ENCODE data around the gene GAB3.
A peak's percentile ranks its signal among the peaks of the same experiment; 100 is the strongest.

GAB3 gene

DNA sequence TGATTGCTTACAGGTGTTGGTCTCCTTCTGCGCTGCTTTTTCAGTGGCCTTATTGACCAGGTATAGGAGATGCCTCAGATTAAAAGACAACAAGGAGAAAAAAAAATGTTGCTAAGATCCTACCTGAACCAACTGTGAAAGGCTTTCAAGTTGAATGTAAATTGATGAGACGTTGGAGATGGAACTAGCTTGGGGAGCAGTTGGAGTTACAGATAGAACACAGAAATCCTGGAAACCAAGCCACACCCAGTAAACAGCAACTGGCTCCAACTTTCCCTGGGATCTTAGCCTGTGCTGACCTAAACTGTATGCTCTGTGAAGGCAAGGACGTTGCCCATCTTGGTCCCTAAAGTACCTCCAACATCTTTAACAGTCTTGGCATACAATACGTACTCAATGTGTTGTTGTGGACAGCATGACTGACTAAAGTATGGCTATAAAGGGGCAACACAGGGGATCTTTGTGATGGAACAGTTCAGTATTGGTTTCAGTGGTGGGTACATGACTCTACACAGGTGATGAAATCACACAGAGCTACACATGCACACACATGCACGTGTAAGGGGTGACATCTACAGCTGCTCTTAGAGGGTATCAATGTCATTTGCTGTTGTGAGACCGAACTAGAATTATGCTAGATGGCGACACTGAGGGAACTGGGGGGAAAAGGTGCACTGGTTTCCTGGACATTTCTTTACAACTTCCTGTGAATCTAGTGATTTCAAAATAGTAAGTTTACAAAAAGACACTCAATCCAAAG is 22.3 kb downstream of the GAB3 start:
- no peaks in the 10 kb centered on the region for H3K27me3 ChIP-seq (ENCODE audit: insufficient read depth, low read length)
- no peak overlapping the region for H3K27ac ChIP-seq (ENCODE audit: low read depth, low read length, poor library complexity, severe bottlenecking)
- no peak for TF ChIP-seq EZH2 (IDR thresholded peaks at IDR 0.05; ENCODE audit: borderline replicate concordance, low read length)
- TF ChIP-seq, protein P1, sequence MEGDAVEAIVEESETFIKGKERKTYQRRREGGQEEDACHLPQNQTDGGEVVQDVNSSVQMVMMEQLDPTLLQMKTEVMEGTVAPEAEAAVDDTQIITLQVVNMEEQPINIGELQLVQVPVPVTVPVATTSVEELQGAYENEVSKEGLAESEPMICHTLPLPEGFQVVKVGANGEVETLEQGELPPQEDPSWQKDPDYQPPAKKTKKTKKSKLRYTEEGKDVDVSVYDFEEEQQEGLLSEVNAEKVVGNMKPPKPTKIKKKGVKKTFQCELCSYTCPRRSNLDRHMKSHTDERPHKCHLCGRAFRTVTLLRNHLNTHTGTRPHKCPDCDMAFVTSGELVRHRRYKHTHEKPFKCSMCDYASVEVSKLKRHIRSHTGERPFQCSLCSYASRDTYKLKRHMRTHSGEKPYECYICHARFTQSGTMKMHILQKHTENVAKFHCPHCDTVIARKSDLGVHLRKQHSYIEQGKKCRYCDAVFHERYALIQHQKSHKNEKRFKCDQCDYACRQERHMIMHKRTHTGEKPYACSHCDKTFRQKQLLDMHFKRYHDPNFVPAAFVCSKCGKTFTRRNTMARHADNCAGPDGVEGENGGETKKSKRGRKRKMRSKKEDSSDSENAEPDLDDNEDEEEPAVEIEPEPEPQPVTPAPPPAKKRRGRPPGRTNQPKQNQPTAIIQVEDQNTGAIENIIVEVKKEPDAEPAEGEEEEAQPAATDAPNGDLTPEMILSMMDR (IDR thresholded peaks at IDR 0.05; ENCODE audit: low read length), result peak; percentile 7; the same call in 1 of the 2 replicates
- no peak overlapping the region for H3K4me2 ChIP-seq (ENCODE audit: low read length)
- H3K9me3 ChIP-seq (ENCODE audit: low read length), result no peaks in the 10 kb centered on the region
- H2AFZ ChIP-seq (ENCODE audit: low read length), result no peak overlapping the region
- H3K36me3 ChIP-seq (ENCODE audit: insufficient read depth, low read length), result no peaks in the 10 kb centered on the region
- H4K20me1 ChIP-seq (ENCODE audit: insufficient read depth, low read length), result no peaks in the 10 kb centered on the region
- no peak overlapping the region for H3K4me3 ChIP-seq (ENCODE audit: low read depth, low read length, poor library complexity, severe bottlenecking)
- H3K4me1 ChIP-seq (ENCODE audit: insufficient read depth, low read length, severe bottlenecking), result no peaks in the 10 kb centered on the region
- no peaks in the 10 kb centered on the region for H3F3A ChIP-seq (ENCODE audit: insufficient read depth, low read length)
- H3K9me2 ChIP-seq (ENCODE audit: low read depth, low read length), result no peaks in the 10 kb centered on the region
- H3K79me2 ChIP-seq (ENCODE audit: insufficient read depth, low read length), result no peaks in the 10 kb centered on the region
- H3K9ac ChIP-seq (ENCODE audit: low read length), result no peak overlapping the region

DNA sequence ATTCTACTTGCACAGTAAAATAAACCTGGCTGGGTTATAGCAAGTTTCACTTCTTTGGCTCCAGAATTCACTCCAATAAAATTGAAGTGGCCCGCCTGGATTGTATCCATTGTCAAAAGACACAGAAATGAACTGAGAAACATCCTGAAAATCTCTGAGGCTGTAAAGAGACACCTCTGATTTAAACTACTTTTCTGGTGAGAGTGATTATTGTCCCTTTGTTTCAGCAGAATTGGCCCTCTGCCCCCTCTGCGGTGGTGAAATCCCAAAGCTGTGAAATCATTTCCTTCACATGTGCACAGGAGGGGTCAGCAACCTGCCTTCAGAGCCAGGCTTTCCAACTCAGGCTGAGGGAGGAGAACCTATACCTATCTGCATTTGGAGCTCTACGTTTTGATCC is 23.0 kb downstream of the GAB3 start:
- no peak overlapping the region for H3K27ac ChIP-seq (ENCODE audit: low read depth, low read length, poor library complexity, severe bottlenecking)
- TF ChIP-seq EZH2 (IDR thresholded peaks at IDR 0.05; ENCODE audit: borderline replicate concordance, low read length), result no peak
- TF ChIP-seq, protein P1 (IDR thresholded peaks at IDR 0.05; ENCODE audit: low read length), result no peak
- no peak overlapping the region for H3K4me2 ChIP-seq (ENCODE audit: low read length)
- H3K36me3 ChIP-seq (ENCODE audit: insufficient read depth, low read length), result no peaks in the 10 kb centered on the region
- no peaks in the 10 kb centered on the region for H3K27me3 ChIP-seq (ENCODE audit: insufficient read depth, low read length)
- no peak overlapping the region for H3K9ac ChIP-seq (ENCODE audit: low read length)
- H4K20me1 ChIP-seq (ENCODE audit: insufficient read depth, low read length), result no peaks in the 10 kb centered on the region
- H2AFZ ChIP-seq (ENCODE audit: low read length), result no peak overlapping the region
- no peaks in the 10 kb centered on the region for H3K4me1 ChIP-seq (ENCODE audit: insufficient read depth, low read length, severe bottlenecking)
- H3K9me3 ChIP-seq (ENCODE audit: low read length), result no peaks in the 10 kb centered on the region
- H3K79me2 ChIP-seq (ENCODE audit: insufficient read depth, low read length), result no peaks in the 10 kb centered on the region
- no peaks in the 10 kb centered on the region for H3K9me2 ChIP-seq (ENCODE audit: low read depth, low read length)
- H3F3A ChIP-seq (ENCODE audit: insufficient read depth, low read length), result no peaks in the 10 kb centered on the region
- no peak overlapping the region for H3K4me3 ChIP-seq (ENCODE audit: low read depth, low read length, poor library complexity, severe bottlenecking)

DNA sequence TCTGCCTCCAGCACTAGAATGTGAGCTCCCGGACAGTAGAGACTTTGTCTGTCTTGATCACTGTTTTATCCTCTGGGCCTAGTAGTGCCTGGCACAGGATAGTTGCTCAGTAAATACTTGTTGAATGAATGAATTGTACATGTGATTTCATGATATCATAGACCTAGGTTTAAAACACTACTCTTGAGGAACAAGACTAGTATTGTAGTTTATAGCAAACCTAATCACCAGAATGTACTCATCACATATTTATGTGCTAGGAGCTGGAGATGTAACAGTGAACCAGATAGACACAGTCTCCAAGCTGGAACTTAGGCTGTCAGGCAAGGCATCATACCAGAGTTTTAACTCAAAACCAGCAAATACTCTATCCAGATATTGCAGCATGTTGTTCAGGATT is 23.5 kb downstream of the GAB3 start:
- no peaks in the 10 kb centered on the region for H3K36me3 ChIP-seq (ENCODE audit: insufficient read depth, low read length)
- H3K4me1 ChIP-seq (ENCODE audit: insufficient read depth, low read length, severe bottlenecking), result no peaks in the 10 kb centered on the region
- no peaks in the 10 kb centered on the region for H3F3A ChIP-seq (ENCODE audit: insufficient read depth, low read length)
- no peak overlapping the region for H3K27ac ChIP-seq (ENCODE audit: low read depth, low read length, poor library complexity, severe bottlenecking)
- TF ChIP-seq, protein P1 (IDR thresholded peaks at IDR 0.05; ENCODE audit: low read length), result no peak
- TF ChIP-seq EZH2 (IDR thresholded peaks at IDR 0.05; ENCODE audit: borderline replicate concordance, low read length), result no peak
- H3K9me3 ChIP-seq (ENCODE audit: low read length), result no peaks in the 10 kb centered on the region
- no peaks in the 10 kb centered on the region for H3K27me3 ChIP-seq (ENCODE audit: insufficient read depth, low read length)
- H3K4me2 ChIP-seq (ENCODE audit: low read length), result no peak overlapping the region
- no peaks in the 10 kb centered on the region for H3K9me2 ChIP-seq (ENCODE audit: low read depth, low read length)
- no peaks in the 10 kb centered on the region for H4K20me1 ChIP-seq (ENCODE audit: insufficient read depth, low read length)
- H3K4me3 ChIP-seq (ENCODE audit: low read depth, low read length, poor library complexity, severe bottlenecking), result no peak overlapping the region
- no peaks in the 10 kb centered on the region for H3K79me2 ChIP-seq (ENCODE audit: insufficient read depth, low read length)
- H3K9ac ChIP-seq (ENCODE audit: low read length), result no peak overlapping the region
- H2AFZ ChIP-seq (ENCODE audit: low read length), result no peak overlapping the region
